Naive B cell (primary cell): ENCODE results near the gene RINL. TPM values are rescaled to one million over a fixed set of nuclear protein-coding genes. Genes with fewer than 3 reads are reported as not detected.

Experiments
- ATAC-seq, 2 donors: fragments of 150-1000 bp; cut with Tn5 transposase; 2 replicates each; pipeline ENCODE4 v1.10.0; 2021; ENCODE audit warnings: low read depth in 2 of 2, mild to moderate bottlenecking in 2 of 2, moderate library complexity in 2 of 2
- DNase-seq: peaks from one replicate; pipeline ENCODE4 v3.0.0; 2022
- H3K27ac Mint-ChIP-seq, 6 donors: one replicate each; pipeline ENCODE4 v1.8.0; 2020 to 2022; ENCODE audit warnings: mild to moderate bottlenecking in 6 of 6, mixed read lengths in 6 of 6, moderate library complexity in 5 of 6, inconsistent platforms in 2 of 6
- H3K27me3 Mint-ChIP-seq, 3 donors: one replicate each; pipeline ENCODE4 v1.8.0; 2021 to 2022; ENCODE audit warnings: mixed read lengths in 3 of 3, mild to moderate bottlenecking in 1 of 3
- H3K36me3 Mint-ChIP-seq, 2 donors: one replicate each; pipeline ENCODE4 v1.8.0; 2020 to 2022; ENCODE audit warnings: mixed read lengths in 2 of 2, inconsistent platforms in 1 of 2, mild to moderate bottlenecking in 1 of 2
- H3K4me1 Mint-ChIP-seq, 3 donors: one replicate each; pipeline ENCODE4 v1.8.0; 2020 to 2022; ENCODE audit warnings: mixed read lengths in 3 of 3, inconsistent platforms in 1 of 3, mild to moderate bottlenecking in 1 of 3, moderate library complexity in 1 of 3
- H3K4me3 Mint-ChIP-seq, 8 donors: one replicate each; pipeline ENCODE4 v1.8.0; 2020 to 2022; ENCODE audit warnings: mild to moderate bottlenecking in 8 of 8, mixed read lengths in 8 of 8, moderate library complexity in 8 of 8, inconsistent platforms in 2 of 8
- H3K9me3 Mint-ChIP-seq, 7 donors: one replicate each; pipeline ENCODE4 v1.8.0; 2020 to 2022; ENCODE audit warnings: mixed read lengths in 7 of 7, mild to moderate bottlenecking in 5 of 7, inconsistent platforms in 2 of 7, moderate library complexity in 1 of 7
- polyA plus RNA-seq, 6 donors: library from polyadenylated mRNA; unstranded; fragments of 300-500 nt; fragmentation: Illumina TruSeq; gene quantifications; one replicate each; pipeline ENCODE4 v1.2.3, GENCODE V29; 2021; ENCODE audit warnings: low read depth in 6 of 6

RINL gene
- polyA plus RNA-seq, 6 donors from 2014 or later = 22.1 to 80.3 (median 50.2) TPM

DNA sequence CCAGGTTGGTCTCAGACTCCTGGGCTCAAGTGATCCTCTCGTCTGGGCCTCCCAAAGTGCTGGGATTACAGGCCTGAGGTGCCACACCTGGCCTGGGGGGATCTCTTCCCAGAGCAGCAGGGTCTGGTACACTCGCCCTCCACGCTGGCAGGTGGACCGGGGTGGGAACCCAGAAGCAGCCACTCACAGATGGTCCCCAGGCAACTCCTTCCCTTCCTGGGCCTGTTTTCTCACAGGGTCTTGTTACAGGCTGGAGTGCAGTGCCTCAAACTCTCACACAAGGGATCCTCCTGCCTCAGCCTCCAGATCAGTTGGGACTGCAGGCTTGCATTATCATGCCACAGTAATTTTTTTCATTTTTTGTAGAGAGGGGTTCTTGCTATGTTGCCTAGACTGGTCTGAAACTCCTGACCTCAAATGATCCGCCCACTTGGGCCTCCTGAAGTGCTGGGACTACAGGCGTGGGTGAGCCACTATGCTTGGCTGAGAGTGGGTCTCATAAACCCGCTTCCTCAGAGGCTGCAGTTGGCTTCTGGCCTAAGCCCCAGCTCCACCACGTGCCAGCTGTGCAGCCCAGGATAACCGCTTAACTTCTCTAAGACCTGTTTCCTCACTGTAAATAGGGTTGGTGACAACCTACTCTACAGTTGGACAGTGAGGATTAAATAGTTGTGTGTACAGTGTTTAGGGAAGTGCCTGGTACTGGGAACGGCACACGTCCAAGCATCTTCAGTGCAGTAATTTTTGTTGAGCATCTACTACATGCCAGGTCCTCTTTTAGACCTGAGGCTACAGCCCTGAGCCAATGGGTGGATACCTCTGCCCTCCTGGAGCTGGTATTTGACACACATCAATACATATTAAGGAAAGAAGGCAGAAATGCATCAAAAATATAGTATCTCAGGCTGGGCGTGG lies 34.8 kb upstream of the RINL start:
- Mint-ChIP-seq H3K36me3 (peaks cover 0 to 10% of the 10 kb centered on the region in 2 donors), H3K27me3 (no peaks in the 10 kb centered on the region), H3K9me3 (no peaks in the 10 kb centered on the region), H3K4me1 (peaks cover 0 to 4% (median 0%) of the 10 kb centered on the region in 3 donors), H3K27ac (peak overlapping the region in 2 of 6 donors; percentile 51 to 76), H3K4me3 (no peak overlapping the region)
- no peak for ATAC-seq
- no peak for DNase-seq

DNA sequence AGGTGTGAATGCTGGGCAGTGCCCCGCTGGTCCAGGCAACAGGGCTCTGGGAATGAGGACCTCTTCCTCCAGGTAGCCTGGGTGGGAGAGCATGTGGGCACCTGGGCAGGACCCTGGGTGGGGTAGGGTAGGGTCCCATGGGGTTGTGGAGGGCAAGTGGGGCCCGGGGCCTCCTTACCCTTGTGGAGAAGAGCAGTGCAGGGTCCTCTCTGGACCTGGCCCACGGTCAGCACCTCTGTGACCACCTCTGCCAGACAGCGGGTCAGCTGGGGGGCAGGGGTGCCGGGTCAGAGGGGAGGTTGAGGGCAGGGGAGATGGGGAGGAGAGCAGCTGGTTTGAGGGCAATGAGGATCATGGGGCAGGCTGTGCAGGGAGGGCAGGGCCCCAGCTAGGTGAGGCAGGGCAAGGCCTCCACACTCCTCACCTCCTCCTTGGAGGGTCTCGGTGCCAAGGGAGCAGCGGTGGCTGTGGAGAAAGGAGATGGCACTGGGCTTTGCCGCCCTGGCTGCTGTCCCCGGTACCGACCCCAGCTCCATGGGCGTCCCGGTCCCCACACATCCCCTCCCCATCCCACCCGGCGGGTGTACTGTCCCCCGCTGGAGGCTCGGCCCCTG lies 33.4 kb upstream of the RINL start:
- Mint-ChIP-seq H3K27me3 (no peaks in the 10 kb centered on the region), H3K4me3 (no peak overlapping the region), H3K9me3 (no peaks in the 10 kb centered on the region), H3K4me1 (peaks cover 0 to 9% (median 0%) of the 10 kb centered on the region in 3 donors), H3K36me3 (peaks cover 0 to 17% of the 10 kb centered on the region in 2 donors), H3K27ac (no peak overlapping the region)
- ATAC-seq (no peak), DNase-seq (no peak)

DNA sequence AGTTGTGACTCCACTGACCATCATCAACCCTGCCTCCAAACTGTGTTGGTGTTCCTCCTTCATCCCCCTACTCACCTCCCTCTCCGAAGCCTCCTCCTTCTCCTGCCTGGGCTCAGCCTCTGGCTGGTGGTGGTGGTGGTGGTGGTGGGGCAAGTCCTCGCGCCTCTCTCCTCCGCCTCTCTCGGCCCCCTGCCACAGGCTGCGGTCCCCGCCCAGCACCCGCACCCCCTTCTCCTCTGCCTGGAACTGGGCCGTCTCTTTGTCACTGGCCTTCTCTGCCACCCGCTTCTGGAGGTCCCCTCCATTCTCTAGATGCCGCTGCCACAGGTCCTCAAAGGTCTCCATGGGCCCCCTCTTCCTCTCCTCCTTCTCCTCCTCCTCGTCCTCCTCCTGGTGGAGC lies 32.4 kb upstream of the RINL start:
- Mint-ChIP-seq H3K9me3 (no peaks in the 10 kb centered on the region), H3K27me3 (no peaks in the 10 kb centered on the region), H3K4me3 (no peak overlapping the region), H3K4me1 (peaks cover 0 to 9% (median 0%) of the 10 kb centered on the region in 3 donors), H3K27ac (peak overlapping the region in 2 of 6 donors; percentile 57 to 78), H3K36me3 (peaks cover 0 to 19% of the 10 kb centered on the region in 2 donors)
- DNase-seq (no peak), ATAC-seq (no peak)

DNA sequence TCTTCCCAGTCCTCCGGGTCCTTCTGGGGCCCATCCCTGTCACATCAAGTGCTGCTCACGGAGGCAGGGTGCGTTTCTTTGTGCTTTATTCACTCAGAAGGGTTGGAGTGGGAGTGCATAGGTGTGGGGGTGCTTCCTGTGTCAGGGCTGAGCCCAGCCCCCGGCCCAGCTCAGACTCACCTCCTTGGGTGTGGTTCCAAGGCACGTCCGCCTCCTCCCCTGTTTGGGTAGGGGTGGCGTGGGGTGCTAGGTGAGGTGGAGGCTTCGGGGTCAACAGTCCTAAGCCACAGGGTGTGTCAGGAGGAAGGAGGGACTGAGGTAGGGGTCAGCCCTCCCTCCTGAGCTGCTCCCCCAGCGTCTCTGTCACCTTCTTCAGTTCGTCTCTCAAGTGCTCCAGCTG lies 30.8 kb upstream of the RINL start:
- Mint-ChIP-seq H3K4me1 (peaks cover 4 to 14% (median 6%) of the 10 kb centered on the region in 3 donors), H3K4me3 (no peak overlapping the region), H3K27ac (peak overlapping the region in 2 of 6 donors; percentile 20 to 39), H3K36me3 (peaks cover 8 to 34% of the 10 kb centered on the region in 2 donors), H3K9me3 (no peaks in the 10 kb centered on the region), H3K27me3 (no peaks in the 10 kb centered on the region)
- peak; percentile 14 to 27 for ATAC-seq
- DNase-seq = no peak

DNA sequence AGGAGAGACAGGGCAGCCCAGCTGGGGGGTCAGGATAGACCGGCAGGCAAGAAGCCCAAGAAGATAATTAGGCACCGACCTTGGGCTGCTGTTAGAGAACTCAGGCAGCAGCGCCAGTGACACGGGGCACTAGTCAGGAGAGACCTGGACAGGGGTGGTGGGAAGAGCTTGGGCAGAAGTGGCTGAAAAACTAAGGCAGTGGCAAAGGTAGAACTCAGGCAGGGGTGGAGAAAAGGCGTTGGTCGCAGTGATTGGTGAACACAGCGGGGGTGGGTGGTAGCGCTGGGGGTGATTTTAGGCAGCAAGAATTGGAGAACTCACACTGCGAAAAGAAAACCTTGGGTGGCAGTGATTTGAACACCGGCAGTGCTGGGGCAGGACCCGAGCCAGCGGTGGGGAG lies 29.6 kb upstream of the RINL start:
- ATAC-seq = no peak
- Mint-ChIP-seq H3K27ac (peak overlapping the region in 2 of 6 donors; percentile 3 to 62), H3K36me3 (peaks cover 8 to 34% of the 10 kb centered on the region in 2 donors), H3K4me1 (peaks cover 6 to 14% (median 10%) of the 10 kb centered on the region in 3 donors), H3K27me3 (no peaks in the 10 kb centered on the region), H3K4me3 (no peak overlapping the region), H3K9me3 (no peaks in the 10 kb centered on the region)
- DNase-seq = no peak

DNA sequence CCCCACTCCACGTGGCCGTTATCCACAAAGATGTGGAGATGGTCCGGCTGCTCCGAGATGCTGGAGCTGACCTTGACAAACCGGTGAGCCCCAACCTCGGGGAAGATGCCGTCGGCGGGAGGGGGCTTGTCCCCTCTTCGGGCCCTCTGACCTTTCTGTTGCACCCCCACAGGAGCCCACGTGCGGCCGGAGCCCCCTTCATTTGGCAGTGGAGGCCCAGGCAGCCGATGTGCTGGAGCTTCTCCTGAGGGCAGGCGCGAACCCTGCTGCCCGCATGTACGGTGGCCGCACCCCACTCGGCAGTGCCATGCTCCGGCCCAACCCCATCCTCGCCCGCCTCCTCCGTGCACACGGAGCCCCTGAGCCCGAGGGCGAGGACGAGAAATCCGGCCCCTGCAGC lies 29.2 kb upstream of the RINL start:
- DNase-seq (no peak), ATAC-seq (no peak)
- no peaks in the 10 kb centered on the region for H3K9me3 Mint-ChIP-seq
- no peaks in the 10 kb centered on the region for H3K27me3 Mint-ChIP-seq
- H3K36me3 Mint-ChIP-seq = peaks cover 8 to 34% of the 10 kb centered on the region in 2 donors
- no peak overlapping the region for H3K4me3 Mint-ChIP-seq
- peaks cover 6 to 14% (median 10%) of the 10 kb centered on the region in 3 donors for H3K4me1 Mint-ChIP-seq
- peak overlapping the region in 1 of 6 donors; percentile 47 for H3K27ac Mint-ChIP-seq

DNA sequence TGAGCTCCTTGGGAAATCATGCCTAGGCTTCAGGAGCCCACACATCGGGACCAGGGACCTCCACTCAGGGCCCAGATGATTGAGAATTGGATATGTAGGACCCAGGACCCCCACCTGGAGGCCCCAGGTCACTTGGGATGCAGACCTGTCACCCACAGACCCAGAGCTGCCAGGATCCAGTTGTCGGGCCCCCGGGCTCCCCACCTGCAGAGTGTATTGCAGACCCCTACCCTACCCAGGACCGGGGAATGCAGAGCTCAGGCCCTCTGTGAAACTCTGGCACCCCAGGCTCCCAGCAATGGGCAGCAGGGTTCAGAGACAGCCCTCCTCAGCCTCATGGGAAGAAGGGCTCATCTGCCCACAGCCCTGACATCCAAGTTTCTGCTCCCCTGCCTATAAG lies 27.5 kb upstream of the RINL start:
- H3K4me3 Mint-ChIP-seq = no peak overlapping the region
- peaks cover 8 to 29% of the 10 kb centered on the region in 2 donors for H3K36me3 Mint-ChIP-seq
- H3K4me1 Mint-ChIP-seq = peaks cover 19 to 21% (median 19%) of the 10 kb centered on the region in 3 donors
- no peak for ATAC-seq
- H3K27ac Mint-ChIP-seq = peak overlapping the region in 2 of 6 donors; percentile 22 to 69
- DNase-seq = no peak
- H3K27me3 Mint-ChIP-seq = no peaks in the 10 kb centered on the region
- no peaks in the 10 kb centered on the region for H3K9me3 Mint-ChIP-seq

DNA sequence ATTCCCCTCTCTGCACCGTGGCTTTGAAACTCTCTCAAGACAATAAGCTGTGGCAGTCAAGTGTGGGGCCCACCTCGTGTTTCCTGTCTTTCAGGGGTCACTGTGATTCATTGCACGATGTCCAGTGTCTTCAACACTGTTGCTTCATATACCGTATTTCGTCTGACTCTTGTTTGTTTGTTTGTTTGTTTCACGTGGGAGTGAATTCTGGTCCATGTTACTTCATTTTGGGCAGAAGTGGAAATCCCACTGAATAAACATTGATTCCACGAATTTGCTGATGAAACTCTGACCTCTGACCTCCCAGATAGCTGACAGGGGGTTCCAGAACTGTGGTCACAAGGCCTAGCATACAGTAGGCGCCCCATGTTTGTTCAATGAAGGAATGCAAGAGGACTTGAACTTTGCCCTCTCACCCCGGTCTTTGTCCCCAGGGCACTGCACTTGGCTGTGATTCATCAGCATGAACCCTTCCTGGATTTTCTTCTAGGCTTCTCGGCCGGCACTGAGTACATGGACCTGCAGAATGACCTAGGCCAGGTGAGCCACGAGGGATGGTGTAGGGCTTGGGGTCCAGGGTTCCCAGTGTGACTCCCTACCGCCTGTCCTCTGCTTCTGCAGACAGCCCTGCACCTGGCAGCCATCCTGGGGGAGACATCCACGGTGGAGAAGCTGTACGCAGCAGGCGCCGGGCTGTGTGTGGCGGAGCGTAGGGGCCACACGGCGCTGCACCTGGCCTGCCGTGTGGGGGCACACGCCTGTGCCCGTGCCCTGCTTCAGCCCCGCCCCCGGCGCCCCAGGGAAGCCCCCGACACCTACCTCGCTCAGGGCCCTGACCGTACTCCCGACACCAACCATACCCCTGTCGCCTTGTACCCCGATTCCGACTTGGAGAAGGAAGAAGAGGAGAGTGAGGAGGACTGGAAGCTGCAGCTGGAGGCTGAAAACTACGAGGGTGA lies 26.8 kb upstream of the RINL start:
- DNase-seq = no peak
- no peaks in the 10 kb centered on the region for H3K27me3 Mint-ChIP-seq
- H3K36me3 Mint-ChIP-seq = peaks cover 8 to 26% of the 10 kb centered on the region in 2 donors
- peaks cover 24 to 27% (median 25%) of the 10 kb centered on the region in 3 donors for H3K4me1 Mint-ChIP-seq
- peak overlapping the region in 1 of 6 donors; percentile 22 for H3K27ac Mint-ChIP-seq
- peak overlapping the region in 1 of 8 donors; percentile 57 for H3K4me3 Mint-ChIP-seq
- H3K9me3 Mint-ChIP-seq = no peaks in the 10 kb centered on the region
- no peak for ATAC-seq

DNA sequence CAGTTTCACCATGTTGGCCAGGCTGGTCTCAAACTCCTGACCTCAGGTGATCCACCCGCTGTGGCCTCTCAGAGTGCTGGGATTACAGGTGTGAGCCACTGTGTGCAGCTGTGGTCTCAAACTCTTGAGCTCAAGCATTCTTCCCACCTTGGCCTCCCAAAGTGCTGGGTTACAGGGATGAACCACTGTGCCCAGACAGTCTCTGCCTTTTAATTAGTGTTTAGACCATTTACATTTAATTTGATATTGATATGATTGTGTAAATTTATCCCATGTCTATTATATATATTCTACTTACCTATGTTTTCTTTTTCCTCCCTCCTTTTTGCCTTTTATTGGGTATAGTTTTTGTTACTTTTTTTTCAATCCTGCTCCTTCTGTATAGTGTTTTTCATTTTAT lies 23.6 kb upstream of the RINL start:
- no peaks in the 10 kb centered on the region for H3K9me3 Mint-ChIP-seq
- H3K4me3 Mint-ChIP-seq = peak overlapping the region in 6 of 8 donors; percentile 26 to 90 (median 74)
- no peaks in the 10 kb centered on the region for H3K27me3 Mint-ChIP-seq
- peaks cover 8 to 17% of the 10 kb centered on the region in 2 donors for H3K36me3 Mint-ChIP-seq
- no peak for DNase-seq
- ATAC-seq = no peak
- H3K4me1 Mint-ChIP-seq = peaks cover 36 to 51% (median 47%) of the 10 kb centered on the region in 3 donors
- peak overlapping the region in 4 of 6 donors; percentile 64 to 97 (median 76) for H3K27ac Mint-ChIP-seq

DNA sequence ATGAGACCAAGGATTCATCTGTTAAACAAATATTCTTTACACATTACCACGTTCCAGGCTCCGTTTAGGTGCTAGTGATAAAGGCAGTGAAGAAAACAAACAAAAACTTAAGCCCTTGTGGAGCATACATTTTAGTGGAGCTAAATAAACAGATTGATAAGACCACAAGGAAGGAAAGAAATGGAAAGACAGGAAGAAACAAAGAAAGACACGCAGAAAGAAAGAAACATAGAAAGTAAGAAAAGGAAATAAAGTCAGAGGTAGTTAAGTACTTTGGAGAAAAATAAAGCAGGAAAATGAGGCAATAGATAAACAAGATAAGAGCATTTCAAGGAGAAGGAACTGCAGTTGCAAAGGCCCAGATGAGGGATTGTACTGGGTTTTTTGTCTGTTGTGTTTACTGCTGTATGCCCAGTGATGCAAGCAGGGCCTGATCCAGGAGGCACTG lies 22.7 kb upstream of the RINL start:
- H3K9me3 Mint-ChIP-seq = no peaks in the 10 kb centered on the region
- no peaks in the 10 kb centered on the region for H3K27me3 Mint-ChIP-seq
- peak overlapping the region; percentile 46 to 100 (median 97) for H3K27ac Mint-ChIP-seq
- DNase-seq (no peak), ATAC-seq (no peak)
- H3K36me3 Mint-ChIP-seq = peaks cover 8 to 17% of the 10 kb centered on the region in 2 donors
- H3K4me3 Mint-ChIP-seq = peak overlapping the region; percentile 65 to 100 (median 92)
- peaks cover 36 to 51% (median 49%) of the 10 kb centered on the region in 3 donors for H3K4me1 Mint-ChIP-seq

DNA sequence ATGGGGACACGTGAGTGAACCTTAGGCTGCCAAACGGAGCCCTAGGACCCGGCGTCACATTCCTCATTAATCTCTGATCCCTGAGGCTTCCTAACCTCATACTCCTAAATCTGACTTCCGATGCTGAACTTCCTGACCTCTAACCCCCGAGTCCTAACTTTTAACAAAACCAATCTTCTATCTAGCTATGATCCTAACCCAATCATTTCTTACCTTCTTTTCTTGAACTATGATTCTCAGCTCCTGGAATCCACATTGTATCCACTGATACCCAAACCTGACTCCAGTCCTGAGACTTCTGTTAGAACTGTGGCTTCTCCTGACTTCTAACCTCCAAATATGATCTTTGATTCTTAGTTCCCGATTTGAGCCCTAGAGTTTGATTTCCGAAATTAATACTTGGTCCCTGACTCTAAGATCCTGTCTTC lies 22.1 kb upstream of the RINL start:
- no peak for ATAC-seq
- peaks cover 40 to 55% (median 51%) of the 10 kb centered on the region in 3 donors for H3K4me1 Mint-ChIP-seq

DNA sequence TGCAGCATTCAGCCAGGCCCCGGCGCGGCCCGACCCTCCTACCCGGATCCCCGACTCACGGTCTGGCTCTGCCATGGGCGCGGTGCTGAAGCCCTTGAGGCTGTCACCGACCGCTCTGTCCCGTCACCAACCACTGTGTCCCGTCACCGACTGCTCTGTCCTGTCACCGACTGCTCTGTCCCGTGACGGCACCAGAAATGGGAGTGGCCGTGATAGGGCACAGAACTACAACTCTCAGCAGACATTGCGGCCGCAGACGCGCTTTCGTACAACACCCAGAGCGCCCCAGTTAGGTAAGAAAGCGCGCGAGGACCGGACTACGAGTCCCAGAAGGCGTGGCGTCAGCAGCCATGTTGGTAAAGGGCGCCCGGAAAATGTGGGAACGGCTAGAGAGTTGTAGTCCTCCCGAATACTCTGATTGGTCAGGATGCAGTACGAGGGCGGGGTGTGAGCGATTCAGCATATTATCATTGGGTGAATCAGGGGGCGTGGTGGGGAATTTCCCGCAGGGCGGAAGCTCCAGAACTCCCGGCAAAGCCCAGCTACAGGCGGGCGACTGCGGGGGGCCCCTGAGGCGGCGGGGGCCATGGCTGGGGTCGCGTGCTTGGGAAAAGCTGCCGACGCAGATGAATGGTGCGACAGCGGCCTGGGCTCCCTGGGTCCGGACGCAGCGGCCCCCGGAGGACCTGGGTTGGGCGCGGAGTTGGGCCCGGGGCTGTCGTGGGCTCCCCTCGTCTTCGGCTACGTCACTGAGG lies 21.5 kb upstream of the RINL start, which contains the start of the genes NFKBIB and SIRT2:
TSS of gene NFKBIB (plus strand) at position 523 of the 755 bp plus-strand sequence. CDS start at position 587, 64 bp downstream.
TSS of gene SIRT2 (minus strand) at position 172 of the 755 bp plus-strand sequence. CDS start at position 75, 97 bp downstream.
- H3K4me3 Mint-ChIP-seq = peak within 1 kb of the TSS; percentile 89 to 100 (median 96)
- peak; percentile 99 for DNase-seq
- peaks cover 6% of the 10 kb centered on the region in 2 donors for H3K36me3 Mint-ChIP-seq
- H3K4me1 Mint-ChIP-seq = peaks cover 41 to 60% (median 54%) of the 10 kb centered on the region in 3 donors
- ATAC-seq = peak; percentile 84 to 85
- no peaks in the 10 kb centered on the region for H3K9me3 Mint-ChIP-seq
- H3K27ac Mint-ChIP-seq = peak within 1 kb of the TSS; percentile 95 to 100 (median 98)
- H3K27me3 Mint-ChIP-seq = no peaks in the 10 kb centered on the region

More for the DNA sequence above, 22.1 kb upstream of the RINL start:
- peak overlapping the region; percentile 94 to 100 (median 97) for H3K27ac Mint-ChIP-seq
- H3K27me3 Mint-ChIP-seq = no peaks in the 10 kb centered on the region
- peaks cover 8 to 12% of the 10 kb centered on the region in 2 donors for H3K36me3 Mint-ChIP-seq
- peak overlapping the region; percentile 89 to 100 (median 96) for H3K4me3 Mint-ChIP-seq
- no peaks in the 10 kb centered on the region for H3K9me3 Mint-ChIP-seq
- no peak for DNase-seq
